ENCODE data around the gene PAMR1. TPM values are rescaled to one million over a fixed set of nuclear protein-coding genes. Genes with fewer than 3 reads are reported as not detected.

PAMR1 gene
- total RNA-seq, 2 experiments from 2014 or later: not detected

DNA sequence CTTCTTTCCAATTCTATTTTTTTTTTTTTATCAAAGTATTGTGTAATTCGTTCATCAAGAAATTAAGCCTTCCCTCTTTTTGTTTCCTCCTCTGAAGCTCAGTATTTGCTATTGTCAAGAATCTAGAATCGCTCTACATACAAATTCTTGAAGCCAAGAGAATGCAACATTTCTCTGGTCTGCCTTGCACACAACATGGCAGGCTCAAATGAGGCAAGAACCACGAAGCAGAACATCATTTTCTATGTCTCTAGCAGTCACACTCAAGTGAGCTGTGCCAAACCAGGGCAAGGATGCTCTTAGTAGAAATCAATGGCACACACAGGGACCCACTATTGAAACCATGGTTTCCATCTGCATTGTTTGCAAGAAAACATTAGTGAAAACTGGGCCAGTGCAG is 59.4 kb downstream of the PAMR1 start:
- Mint-ChIP-seq H3K27me3 (ENCODE audit: low read depth) (peaks cover 4% of the 10 kb centered on the region), H3K4me3 (no peak overlapping the region), H3K27ac (no peak overlapping the region), H3K4me1 (ENCODE audit: low read depth) (no peaks in the 10 kb centered on the region), H3K36me3 (ENCODE audit: low read depth) (no peaks in the 10 kb centered on the region), H3K9me3 (no peaks in the 10 kb centered on the region)
- CTCF ChIA-PET: interaction anchor here (0.7 kb wide), 1 partner anchor 15 kb away, joined by 3 read pairs; no protein-coding TSS in a partner anchor
- intact Hi-C loops (cut with micrococcal nuclease): no loop called here
- no peak for DNase-seq

DNA sequence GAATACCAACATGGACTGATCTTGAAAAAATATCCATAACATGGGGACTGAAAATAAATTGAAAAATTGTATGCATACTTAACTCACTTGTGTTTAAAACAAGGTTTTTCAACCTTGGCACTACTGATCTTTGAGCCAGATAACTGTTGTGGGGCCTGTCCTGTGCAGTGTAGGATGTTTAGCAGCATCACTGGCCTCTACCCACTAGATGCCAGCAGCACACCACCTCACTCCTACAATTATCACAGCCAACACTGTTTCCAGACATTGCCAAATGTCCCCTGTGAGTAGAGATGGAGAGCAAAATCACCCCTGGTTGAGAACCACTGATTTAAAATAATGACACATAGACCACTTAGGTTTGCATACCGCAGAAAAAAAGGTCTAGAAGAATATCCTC is 61.1 kb downstream of the PAMR1 start:
- Mint-ChIP-seq H3K9me3 (no peaks in the 10 kb centered on the region), H3K4me3 (no peak overlapping the region), H3K27ac (no peak overlapping the region), H3K4me1 (ENCODE audit: low read depth) (no peaks in the 10 kb centered on the region), H3K36me3 (ENCODE audit: low read depth) (no peaks in the 10 kb centered on the region), H3K27me3 (ENCODE audit: low read depth) (peaks cover 4% of the 10 kb centered on the region)
- intact Hi-C loops (cut with micrococcal nuclease): no loop called here
- peak; percentile 9 for DNase-seq
- CTCF ChIA-PET: no interaction called here

DNA sequence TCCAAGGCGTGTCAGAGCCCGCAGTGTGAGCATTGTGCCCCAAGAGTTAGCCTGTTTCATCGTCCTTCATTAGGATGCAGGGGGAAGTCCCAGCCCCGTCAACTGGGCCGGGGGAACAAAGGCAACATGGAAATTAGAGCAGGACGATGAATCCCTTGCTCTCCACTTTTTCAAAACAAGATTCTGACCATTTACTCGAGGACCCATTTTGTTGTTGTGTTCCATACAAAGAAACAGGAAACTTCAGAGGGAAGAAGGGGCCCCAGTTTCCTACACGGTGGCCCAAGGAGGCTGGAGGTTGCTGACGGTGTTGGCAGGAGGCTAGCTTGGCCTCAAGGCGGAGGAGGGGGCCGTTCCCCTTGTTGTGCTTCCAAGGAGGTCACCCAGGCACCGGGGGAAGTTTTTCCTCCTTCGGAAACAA is 62.1 kb downstream of the PAMR1 start:
- no peaks in the 10 kb centered on the region for H3K36me3 Mint-ChIP-seq (ENCODE audit: low read depth)
- no peak overlapping the region for H3K27ac Mint-ChIP-seq
- no peaks in the 10 kb centered on the region for H3K9me3 Mint-ChIP-seq
- no peaks in the 10 kb centered on the region for H3K4me1 Mint-ChIP-seq (ENCODE audit: low read depth)
- intact Hi-C loops (cut with micrococcal nuclease): no loop called here
- CTCF ChIA-PET: interaction anchor here (0.9 kb wide), 1 partner anchor 150 kb away, joined by 3 read pairs; no protein-coding TSS in a partner anchor
- no peak overlapping the region for H3K4me3 Mint-ChIP-seq
- no peaks in the 10 kb centered on the region for H3K27me3 Mint-ChIP-seq (ENCODE audit: low read depth)
- no peak for DNase-seq

DNA sequence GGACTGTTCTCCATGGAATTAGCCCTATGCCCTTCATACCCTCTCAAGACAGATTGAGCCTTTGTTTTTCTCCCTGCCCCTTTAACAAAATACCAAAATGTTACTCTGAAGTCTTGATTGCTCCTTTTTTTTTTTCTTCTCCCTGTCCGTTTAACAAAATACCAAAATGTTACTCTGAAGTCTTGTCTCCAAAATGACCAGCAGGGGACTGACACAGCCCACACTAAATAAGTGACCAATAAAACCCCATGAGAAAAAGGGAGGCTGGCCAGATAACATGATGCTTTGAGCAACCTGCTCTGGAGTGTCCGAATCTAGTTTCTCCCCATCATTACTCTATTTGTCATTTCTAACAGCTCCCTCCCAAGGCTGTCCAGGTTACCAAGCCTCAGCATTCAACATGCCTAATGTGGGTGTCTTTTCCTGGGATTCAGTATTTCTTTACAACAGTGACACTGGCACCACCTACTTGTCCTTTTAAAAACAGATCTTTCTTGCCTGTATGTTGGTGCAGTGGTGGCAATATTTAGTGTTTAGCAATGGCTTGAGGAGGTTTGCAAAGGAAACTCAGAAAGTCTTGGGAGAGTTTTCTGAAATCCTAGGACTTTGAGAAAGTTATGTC is 63.4 kb downstream of the PAMR1 start:
- Mint-ChIP-seq H3K27me3 (ENCODE audit: low read depth) (no peaks in the 10 kb centered on the region), H3K4me3 (no peak overlapping the region), H3K9me3 (no peaks in the 10 kb centered on the region), H3K36me3 (ENCODE audit: low read depth) (no peaks in the 10 kb centered on the region), H3K4me1 (ENCODE audit: low read depth) (no peaks in the 10 kb centered on the region), H3K27ac (no peak overlapping the region)
- CTCF ChIA-PET: no interaction called here
- DNase-seq: no peak
- intact Hi-C loops (cut with micrococcal nuclease): no loop called here

DNA sequence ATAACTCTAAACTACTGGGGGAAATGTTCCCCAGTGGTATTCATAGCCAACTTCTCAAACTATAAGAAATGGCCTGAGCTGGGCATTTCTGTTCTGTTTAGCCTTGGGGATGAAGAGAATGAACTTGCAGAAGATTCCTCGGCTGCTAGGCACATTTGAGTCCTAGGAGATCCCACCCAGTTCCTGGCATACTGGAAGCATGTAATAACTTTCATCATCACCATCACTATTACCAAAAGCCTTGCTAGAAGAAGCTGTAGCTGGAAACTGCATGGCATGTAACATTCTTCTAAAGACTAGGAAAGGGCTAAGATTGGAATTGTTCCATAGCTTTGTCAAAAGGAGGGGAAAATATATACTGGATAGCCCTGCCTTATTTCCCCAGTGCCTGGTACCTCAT is 65.9 kb downstream of the PAMR1 start:
- intact Hi-C loops (cut with micrococcal nuclease): no loop called here
- Mint-ChIP-seq H3K27me3 (ENCODE audit: low read depth) (peaks cover 2% of the 10 kb centered on the region), H3K9me3 (no peaks in the 10 kb centered on the region), H3K4me1 (ENCODE audit: low read depth) (no peaks in the 10 kb centered on the region), H3K27ac (no peak overlapping the region), H3K4me3 (no peak overlapping the region), H3K36me3 (ENCODE audit: low read depth) (no peaks in the 10 kb centered on the region)
- DNase-seq: no peak
- CTCF ChIA-PET: interaction anchor here (1.5 kb wide), 1 partner anchor 12 kb away, joined by 4 read pairs; no protein-coding TSS in a partner anchor

DNA sequence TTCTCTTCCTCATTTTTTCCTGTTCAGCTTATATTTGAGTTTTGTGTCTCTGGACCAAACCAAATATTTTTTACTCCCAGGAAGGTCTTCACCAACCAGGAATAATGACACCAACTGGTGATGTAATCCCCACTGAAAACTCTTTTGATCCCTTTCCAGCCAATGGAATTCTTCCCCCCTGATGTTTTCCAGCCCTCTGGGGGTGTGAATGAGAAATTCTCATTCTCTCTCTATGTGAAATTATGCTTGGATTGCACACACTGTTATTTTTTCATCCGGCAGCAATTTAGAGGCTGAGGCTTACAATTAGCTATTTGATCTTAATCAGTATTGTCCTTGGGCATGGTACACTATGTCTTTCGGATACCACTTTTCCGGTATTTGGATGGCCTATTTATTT is 66.6 kb downstream of the PAMR1 start:
- Mint-ChIP-seq H3K4me1 (ENCODE audit: low read depth) (no peaks in the 10 kb centered on the region), H3K27ac (no peak overlapping the region), H3K27me3 (ENCODE audit: low read depth) (peaks cover 2% of the 10 kb centered on the region), H3K36me3 (ENCODE audit: low read depth) (no peaks in the 10 kb centered on the region), H3K4me3 (no peak overlapping the region), H3K9me3 (no peaks in the 10 kb centered on the region)
- CTCF ChIA-PET: interaction anchor here (1.5 kb wide), 1 partner anchor 11 kb away, joined by 4 read pairs; no protein-coding TSS in a partner anchor
- no peak for DNase-seq
- intact Hi-C loops (cut with micrococcal nuclease): no loop called here

DNA sequence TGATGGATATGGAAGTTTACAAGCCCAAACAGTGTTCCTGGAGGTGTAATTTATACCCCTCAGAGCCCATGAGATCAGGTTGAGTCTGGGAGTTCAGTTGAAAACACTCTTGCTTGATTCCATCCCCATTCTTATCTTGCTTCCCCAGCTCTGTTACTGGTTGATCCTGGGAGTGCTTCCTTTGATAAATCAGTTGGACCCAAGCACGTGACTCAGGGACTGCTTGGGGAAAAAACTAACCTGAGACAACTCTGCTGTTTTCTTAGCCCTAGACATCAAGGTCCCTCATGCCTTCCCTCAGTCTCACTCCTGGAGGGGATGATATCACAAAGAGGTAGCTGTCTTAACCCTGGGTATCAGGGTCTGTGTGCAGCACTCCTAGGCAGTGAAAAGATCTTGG is 71.1 kb downstream of the PAMR1 start:
- DNase-seq: no peak
- Mint-ChIP-seq H3K27me3 (ENCODE audit: low read depth) (peaks cover 10% of the 10 kb centered on the region), H3K9me3 (no peaks in the 10 kb centered on the region), H3K4me1 (ENCODE audit: low read depth) (no peaks in the 10 kb centered on the region), H3K4me3 (no peak overlapping the region), H3K27ac (no peak overlapping the region), H3K36me3 (ENCODE audit: low read depth) (peaks cover 1% of the 10 kb centered on the region)
- CTCF ChIA-PET: no interaction called here
- intact Hi-C loops (cut with micrococcal nuclease): no loop called here

DNA sequence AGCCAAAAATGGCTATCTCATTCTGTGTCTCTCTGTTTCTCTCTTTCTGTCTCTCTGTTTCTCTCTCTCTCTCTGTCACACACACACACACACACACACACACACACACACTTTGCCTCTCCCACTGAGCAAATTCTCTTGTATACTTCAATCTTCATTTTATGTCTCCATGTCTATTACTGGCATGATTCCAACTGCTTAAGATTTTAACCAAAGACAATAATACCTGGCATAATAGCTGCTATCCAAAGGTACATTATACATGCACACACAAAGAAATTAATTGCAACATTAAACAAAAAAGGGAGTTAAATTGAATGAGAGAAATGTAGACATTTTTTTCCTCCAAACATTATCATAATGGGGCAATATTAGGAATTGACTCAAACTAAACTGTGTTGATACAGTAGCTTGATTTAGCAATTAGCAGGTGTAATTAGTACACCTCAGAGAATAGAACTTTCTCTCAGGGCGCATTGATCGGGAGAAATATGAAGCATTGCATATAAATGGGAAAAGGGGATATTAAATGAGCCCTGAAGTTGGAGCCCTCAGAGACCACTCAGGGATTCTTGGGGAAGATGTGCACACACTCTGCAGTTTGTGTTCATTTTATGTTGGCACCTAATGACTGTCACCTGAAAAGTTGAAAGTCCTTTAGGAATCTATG is 88.7 kb downstream of the PAMR1 start:
- no peak overlapping the region for H3K27ac Mint-ChIP-seq
- no peaks in the 10 kb centered on the region for H3K9me3 Mint-ChIP-seq
- DNase-seq: no peak
- H3K36me3 Mint-ChIP-seq (ENCODE audit: low read depth): no peaks in the 10 kb centered on the region
- CTCF ChIA-PET: interaction anchor here (0.6 kb wide), 1 partner anchor 611 kb away, joined by 3 read pairs; no protein-coding TSS in a partner anchor
- H3K4me1 Mint-ChIP-seq (ENCODE audit: low read depth): no peaks in the 10 kb centered on the region
- peaks cover 14% of the 10 kb centered on the region for H3K27me3 Mint-ChIP-seq (ENCODE audit: low read depth)
- H3K4me3 Mint-ChIP-seq: no peak overlapping the region
- intact Hi-C loops (cut with micrococcal nuclease): no loop called here

DNA sequence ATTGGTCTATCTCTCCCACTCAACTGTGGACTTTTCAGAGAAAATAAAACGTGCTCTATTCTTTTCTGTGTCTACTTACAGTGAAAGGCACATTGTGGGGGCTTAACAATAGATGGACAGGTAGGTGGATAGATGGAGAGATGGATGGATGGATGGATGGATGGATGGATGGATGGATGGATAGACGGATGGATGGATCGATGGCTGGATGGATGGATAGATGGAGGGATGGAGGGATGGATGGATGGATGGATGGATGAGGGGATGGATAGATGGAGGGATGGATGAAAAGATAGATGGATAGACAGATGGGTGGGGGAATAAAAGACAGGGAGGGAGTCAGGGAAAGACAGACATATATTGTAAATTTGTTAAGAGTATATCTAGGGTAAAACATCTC is 91.8 kb downstream of the PAMR1 start:
- no peak for DNase-seq
- H3K36me3 Mint-ChIP-seq (ENCODE audit: low read depth): no peaks in the 10 kb centered on the region
- peaks cover 21% of the 10 kb centered on the region for H3K27me3 Mint-ChIP-seq (ENCODE audit: low read depth)
- no peaks in the 10 kb centered on the region for H3K4me1 Mint-ChIP-seq (ENCODE audit: low read depth)
- CTCF ChIA-PET: no interaction called here
- no peaks in the 10 kb centered on the region for H3K9me3 Mint-ChIP-seq
- intact Hi-C loops (cut with micrococcal nuclease): no loop called here
- H3K4me3 Mint-ChIP-seq: no peak overlapping the region
- H3K27ac Mint-ChIP-seq: no peak overlapping the region

DNA sequence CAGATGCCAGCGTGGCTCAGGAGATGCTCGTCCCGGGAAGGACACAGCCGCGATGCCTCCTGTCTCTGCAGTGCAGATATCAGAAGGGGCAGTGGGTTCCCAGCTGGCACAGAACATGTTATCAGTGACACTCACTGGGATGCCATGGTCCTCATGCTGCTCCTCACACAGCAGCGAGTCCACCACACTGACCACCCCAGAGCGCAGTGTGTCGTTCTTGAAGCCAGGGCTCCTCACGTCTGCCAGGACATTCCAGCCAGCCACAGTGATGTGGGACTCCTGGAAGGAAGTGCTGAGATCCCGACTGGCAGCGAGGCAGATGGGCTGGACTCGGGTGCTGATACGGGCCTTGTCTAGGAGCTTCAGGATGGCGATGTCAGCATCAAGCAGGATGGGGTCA is 93.0 kb downstream of the PAMR1 start:
- Mint-ChIP-seq H3K27ac (no peak overlapping the region), H3K27me3 (ENCODE audit: low read depth) (peaks cover 21% of the 10 kb centered on the region), H3K9me3 (no peaks in the 10 kb centered on the region), H3K4me1 (ENCODE audit: low read depth) (no peaks in the 10 kb centered on the region), H3K4me3 (no peak overlapping the region), H3K36me3 (ENCODE audit: low read depth) (no peaks in the 10 kb centered on the region)
- CTCF ChIA-PET: interaction anchor here (1.1 kb wide), 1 partner anchor 10 kb away, joined by 3 read pairs; no protein-coding TSS in a partner anchor
- intact Hi-C loops (cut with micrococcal nuclease): no loop called here
- DNase-seq: no peak

DNA sequence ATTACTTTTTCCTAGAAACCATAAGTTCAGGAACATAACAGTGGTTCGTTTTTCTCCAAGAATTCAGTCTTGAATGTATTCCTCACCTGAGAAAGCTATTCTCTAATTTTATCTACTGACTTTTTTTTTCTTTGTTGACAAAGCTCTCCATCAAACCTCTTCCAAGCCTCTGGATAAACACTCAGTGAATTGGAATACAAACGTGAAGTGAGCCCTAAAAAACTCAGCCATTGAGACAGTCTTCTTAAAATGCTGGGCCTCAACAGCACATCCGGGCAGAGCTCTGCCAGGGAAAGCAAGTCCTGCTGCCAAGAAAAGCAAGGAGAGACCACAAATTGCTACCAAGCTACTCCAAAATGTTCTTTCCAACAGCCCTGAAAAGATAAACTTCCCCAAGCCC is 98.3 kb downstream of the PAMR1 start:
- no peak overlapping the region for H3K4me3 Mint-ChIP-seq
- H3K27me3 Mint-ChIP-seq (ENCODE audit: low read depth): peaks cover 34% of the 10 kb centered on the region
- intact Hi-C loops (cut with micrococcal nuclease): no loop called here
- no peaks in the 10 kb centered on the region for H3K36me3 Mint-ChIP-seq (ENCODE audit: low read depth)
- no peak overlapping the region for H3K27ac Mint-ChIP-seq
- CTCF ChIA-PET: no interaction called here
- no peaks in the 10 kb centered on the region for H3K9me3 Mint-ChIP-seq
- H3K4me1 Mint-ChIP-seq (ENCODE audit: low read depth): no peaks in the 10 kb centered on the region
- no peak for DNase-seq

DNA sequence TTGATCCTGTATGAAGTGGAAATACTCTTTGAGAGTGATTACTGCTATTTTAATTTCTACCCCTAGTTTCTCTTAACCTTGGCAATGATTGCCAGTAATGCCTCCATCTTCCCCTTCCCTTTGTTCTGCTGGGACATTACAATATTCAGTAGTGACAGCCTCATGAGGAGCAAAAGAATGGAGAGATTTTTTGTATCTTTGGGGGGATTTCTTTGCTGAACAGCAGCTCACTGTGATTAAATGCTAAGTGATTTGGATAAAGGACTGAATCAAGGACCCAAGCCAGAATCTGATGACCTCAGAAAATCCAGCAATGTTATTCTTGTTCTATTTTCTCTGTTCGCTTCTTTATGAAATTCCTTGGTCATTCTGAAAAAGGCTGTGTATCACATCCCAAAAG is 99.1 kb downstream of the PAMR1 start:
- Mint-ChIP-seq H3K9me3 (no peaks in the 10 kb centered on the region), H3K4me1 (ENCODE audit: low read depth) (no peaks in the 10 kb centered on the region), H3K4me3 (no peak overlapping the region), H3K36me3 (ENCODE audit: low read depth) (no peaks in the 10 kb centered on the region), H3K27ac (no peak overlapping the region), H3K27me3 (ENCODE audit: low read depth) (peaks cover 39% of the 10 kb centered on the region)
- intact Hi-C loops (cut with micrococcal nuclease): no loop called here
- CTCF ChIA-PET: interaction anchor here (1.4 kb wide), 1 partner anchor 59 kb away, joined by 3 read pairs; no protein-coding TSS in a partner anchor
- DNase-seq: no peak
